Skin epidermis (tissue), 12 donors: Measurements from ENCODE around the gene TCEAL3.
"Not testable (repeated sequence)": the region's sequence is repeated elsewhere in the genome, so short reads cannot be mapped to it uniquely, and the experiment has no call there.

Source experiments
- H3K27ac ChIP-seq, 21 experiments: fragments of 200-600 bp; sonication (generic) in 11 of 21; one replicate each; pipeline ENCODE4 v1.5.0; 2020; ENCODE audit warnings: mild to moderate bottlenecking in 3 of 21, inconsistent platforms in 2 of 21, moderate library complexity in 2 of 21
- H3K4me3 ChIP-seq, 7 experiments: fragments of 200-600 bp; sonication (generic) in 2 of 7; one replicate each; pipeline ENCODE4 v1.5.0; 2020; ENCODE audit warnings: inconsistent platforms in 2 of 7, mild to moderate bottlenecking in 2 of 7, moderate library complexity in 1 of 7

Gene TCEAL3

GRCh38 chrX:103658681-103659433 is 51.1 kb downstream of the TCEAL3 start:
- Histone ChIP-seq H3K4me3 (no peak overlapping the region), H3K27ac (no peak overlapping the region)

GRCh38 chrX:103659460-103659859 is 51.7 kb downstream of the TCEAL3 start:
- H3K27ac ChIP-seq = not testable (repeated sequence)

More at GRCh38 chrX:103659460-103659859, 51.7 kb downstream of the TCEAL3 start:
- not testable (repeated sequence) for H3K4me3 ChIP-seq
